GM19463 (cell line): ENCODE measurements around the gene IGLL1.
"Not testable (repeated sequence)": the region's sequence is repeated elsewhere in the genome, so short reads cannot be mapped to it uniquely, and the experiment has no call there.

Experiments used
- ATAC-seq: cut with Tn5 transposase; IDR thresholded peaks from one replicate; pipeline ENCODE4 v1.9.1; 2021; ENCODE audit warnings: mild to moderate bottlenecking, moderate library complexity; ENCODE audit not compliant: unreplicated experiment

Gene IGLL1

DNA sequence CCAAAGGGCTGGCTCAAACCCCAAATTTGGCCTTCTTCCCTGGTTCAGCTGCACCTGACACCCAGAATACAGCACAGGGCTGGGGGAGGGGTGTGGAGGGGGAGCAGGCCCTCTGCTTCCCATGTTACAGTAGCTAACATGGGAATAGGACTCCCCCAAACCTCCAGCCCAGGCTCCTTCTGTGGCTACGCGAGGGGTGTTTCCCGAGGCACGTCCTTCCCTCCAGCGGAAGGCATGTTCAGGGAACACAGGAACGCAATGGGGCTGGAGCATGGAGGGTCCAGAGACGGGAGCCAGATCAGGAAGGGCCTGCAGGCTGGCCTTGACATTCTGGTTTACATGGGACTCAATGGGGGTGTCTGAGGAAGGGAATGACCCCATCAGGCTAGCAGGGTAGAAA lies 11.8 kb upstream of the IGLL1 start:
- no peak for ATAC-seq

- ATAC-seq = no peak
These were observed 11.2 kb upstream of the IGLL1 start for GRCh38 chr22:23591201-23591791.

DNA sequence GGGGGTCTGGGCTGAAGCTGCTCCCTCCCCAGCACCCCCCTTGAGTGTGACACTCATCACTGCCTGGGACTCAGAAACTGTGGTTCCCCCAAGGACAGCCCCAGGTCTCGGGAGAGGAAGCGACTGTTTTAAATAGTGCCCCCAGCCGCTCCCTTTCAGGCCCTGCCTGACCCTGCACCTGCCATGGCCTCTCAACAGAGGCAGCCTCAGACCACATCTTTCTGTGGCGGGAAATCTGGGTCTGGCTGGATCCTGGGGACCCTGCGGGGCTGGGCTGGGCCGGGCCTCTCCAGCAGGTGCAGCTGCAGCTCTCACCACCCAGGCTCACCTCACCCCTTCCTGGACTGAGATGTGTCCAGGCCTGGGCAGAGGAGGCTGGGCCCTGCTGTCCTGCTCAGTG lies 3.7 kb upstream of the IGLL1 start:
- no peak for ATAC-seq

- ATAC-seq = no peak
These were observed 3.1 kb upstream of the IGLL1 start for GRCh38 chr22:23583153-23583552.

DNA sequence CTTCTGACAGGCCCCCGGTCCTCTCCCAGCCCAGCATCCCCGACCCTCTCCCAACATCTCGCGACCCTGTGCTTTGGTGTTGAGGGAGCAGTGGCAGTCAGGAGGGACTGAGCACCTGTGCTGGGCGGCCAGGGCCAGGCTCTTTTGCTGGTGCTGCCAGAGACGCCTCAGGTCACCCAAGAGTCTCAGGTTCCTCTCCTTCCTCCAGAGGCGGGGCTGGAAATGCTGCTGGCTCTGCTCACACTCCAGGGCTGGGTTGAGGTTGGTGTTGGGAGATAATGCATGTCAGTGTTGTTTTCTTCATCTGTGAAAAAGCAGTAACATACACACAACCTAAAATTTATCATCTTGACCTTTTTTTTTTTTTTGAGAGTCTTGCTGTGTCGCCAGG lies 1.2 kb upstream of the IGLL1 start:
- no peak for ATAC-seq

DNA sequence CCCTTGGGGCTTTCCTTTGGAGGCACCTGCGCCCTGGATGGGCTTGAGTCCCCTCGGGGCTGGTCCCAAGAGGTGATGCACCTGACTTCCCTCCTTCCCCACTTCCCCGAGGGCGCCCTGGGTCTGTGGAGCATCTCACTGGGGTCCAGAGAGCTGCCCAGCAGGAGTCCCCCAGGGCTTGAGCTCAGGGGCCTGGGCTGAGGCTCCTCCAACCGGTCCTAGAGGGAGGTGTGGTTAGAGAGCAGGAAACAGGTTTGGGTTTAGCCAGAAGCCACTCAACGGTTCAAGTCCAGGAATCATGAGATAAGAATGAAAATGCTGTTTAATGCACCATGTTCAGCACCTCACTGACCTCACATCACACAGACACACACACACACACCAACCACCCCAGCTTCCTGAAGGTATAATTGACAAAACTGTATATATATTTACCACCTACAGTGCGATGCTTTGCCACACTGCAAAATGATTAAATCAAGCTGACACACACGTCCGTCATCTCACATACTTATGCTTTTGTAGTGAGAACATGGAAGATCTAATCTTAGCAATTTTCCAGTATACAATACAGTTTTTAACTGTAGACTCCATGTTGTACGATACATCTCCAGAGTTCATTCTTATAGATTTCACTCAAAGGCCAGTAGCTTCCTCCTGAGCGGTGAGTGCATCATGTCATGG lies 628 bp upstream of the IGLL1 start:
- no peak for ATAC-seq

GRCh38 chr22:23579280-23579679 lies 810 bp downstream of the IGLL1 start:
- no peak for ATAC-seq

DNA sequence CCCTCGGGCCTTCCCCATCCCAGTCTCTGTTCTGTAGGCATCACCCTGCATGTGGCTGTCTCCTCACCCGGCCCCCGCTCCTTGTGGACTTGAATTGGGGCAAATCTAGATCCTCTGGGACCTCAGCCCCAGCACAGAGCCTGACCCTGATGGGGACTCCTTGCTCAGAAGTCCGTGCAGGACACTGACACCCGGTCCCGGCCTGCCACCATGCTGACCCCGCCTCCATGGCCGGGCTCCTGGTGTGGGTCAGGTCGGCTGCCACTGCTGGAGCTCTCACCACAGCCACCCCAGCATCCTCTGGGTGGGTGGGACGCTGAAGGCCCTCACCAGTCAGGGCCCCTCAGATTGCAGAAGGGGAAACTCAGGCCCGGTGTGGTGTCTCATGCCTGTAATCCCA lies 1.8 kb downstream of the IGLL1 start:
- no peak for ATAC-seq

DNA sequence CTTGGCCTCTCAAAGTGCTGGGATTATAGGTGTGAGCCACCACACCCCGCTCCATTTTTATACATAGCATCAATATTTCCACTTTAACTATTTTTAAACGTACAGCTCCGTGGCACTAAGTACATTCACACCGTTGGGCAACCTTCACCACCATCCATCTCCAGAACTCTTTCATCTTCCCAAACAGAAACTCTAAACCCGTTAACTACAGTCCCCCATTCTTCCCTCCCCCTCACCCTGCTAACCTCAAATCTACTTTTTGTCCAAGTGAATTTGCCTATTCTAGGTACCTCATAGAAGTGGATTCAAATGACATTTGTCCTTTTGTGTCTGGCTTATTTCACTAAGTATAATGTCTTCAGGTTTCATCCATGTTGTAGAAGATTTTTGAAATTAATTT lies 3.4 kb downstream of the IGLL1 start:
- ATAC-seq = no peak

DNA sequence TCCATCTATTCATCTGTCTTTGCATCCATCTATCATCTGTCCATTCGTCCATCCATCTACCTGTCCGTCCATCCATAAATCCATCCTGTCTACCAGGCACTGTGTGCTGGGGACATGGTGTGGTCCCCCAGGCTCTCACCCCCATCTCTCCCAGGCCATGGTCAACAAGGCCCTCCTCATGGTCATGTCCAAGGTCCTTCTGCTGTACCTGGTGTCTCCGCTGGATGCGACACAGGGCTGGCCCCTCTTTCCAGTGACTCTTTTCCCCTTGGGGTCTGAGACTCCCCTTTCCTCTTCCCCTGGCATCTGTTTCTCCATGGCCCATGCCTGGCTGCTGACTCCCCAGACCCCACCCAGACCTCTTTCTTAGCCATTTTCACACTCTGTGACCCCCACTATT lies 4.5 kb downstream of the IGLL1 start:
- ATAC-seq = no peak

- no peak for ATAC-seq
These were observed 5.2 kb downstream of the IGLL1 start for GRCh38 chr22:23574877-23575276.

DNA sequence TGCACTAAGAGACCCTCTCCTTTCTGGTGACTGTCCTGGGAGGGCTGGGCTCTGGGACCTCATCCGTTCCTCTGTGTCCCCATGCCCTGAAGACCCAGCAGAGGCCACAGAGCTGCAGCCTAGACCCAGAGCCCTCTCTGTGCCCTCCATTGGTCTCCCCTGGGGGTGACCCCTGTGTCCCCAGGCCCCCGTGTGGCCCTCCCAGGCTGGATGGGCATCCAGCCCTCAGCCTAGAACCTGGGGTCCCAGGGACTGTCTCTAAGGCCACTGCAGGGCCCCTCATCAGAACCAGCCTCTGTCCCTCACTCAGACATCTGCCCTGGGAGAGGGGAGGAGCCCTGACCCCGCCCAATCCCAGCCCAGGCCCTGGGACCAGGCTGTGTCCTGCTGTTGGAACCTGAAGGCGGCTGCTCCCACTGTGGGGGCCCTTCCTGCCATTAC lies 5.7 kb downstream of the IGLL1 start:
- ATAC-seq = no peak

- not testable (repeated sequence) for ATAC-seq
These were observed 6.3 kb downstream of the IGLL1 start for GRCh38 chr22:23573701-23574235.

DNA sequence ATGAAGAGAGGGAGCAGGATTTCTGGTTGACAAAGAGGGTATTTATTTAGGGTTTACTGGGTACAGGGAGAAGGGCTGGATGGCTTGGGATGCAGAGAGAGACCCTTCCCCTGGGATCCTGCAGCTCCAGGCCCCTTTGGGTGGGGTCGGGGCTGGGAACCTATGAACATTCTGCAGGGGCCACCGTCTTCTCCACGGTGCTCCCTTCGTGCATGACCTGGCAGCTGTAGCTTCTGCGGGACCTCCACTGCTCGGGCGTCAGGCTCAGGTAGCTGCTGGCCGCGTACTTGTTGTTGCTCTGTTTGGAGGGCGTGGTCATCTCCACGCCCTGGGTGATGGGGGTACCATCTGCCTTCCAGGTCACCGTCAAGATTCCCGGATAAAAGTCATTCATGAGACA lies 7.0 kb downstream of the IGLL1 start:
- not testable (repeated sequence) for ATAC-seq

- no peak for ATAC-seq
These were observed 8.6 kb downstream of the IGLL1 start for GRCh38 chr22:23571486-23571885.

DNA sequence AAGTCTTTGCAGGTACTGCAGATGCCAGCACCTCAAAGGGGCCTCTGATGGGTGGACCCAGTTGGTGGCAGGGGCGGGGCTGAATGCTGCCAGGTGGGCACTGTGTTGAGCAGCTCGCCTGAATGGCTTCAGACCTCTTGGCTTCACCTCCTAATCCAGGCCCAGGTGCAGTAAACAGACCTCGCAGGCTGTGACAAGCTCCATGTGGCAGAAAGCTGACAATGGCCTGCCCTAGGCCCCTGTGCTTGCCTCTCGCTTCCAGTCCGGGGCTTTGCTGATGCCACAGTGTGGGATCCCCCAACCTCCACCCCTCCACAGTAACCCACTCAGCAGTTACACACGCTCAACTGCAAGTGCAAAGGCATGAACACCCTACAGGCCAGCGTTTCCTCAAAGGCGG lies 9.4 kb downstream of the IGLL1 start:
- ATAC-seq = no peak

DNA sequence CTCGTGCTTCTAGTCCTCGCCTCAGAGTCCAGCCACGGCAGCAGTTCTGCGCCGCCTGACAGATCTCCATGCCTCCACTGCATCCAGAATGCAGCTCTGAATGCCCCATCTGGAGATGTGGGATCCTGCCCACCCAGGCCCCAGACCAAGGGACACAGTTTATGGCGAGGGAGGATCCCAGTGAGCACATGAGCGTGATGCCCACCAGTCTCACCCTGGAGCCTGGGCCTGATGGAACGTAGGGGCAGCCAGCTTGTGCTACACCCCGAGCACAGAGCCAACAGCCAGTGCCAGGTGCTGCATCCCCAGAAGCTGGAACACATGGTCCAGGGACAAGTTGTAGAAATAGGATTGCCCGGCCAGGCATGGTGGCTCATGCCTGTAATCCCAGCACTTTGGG lies 10.4 kb downstream of the IGLL1 start:
- no peak for ATAC-seq

DNA sequence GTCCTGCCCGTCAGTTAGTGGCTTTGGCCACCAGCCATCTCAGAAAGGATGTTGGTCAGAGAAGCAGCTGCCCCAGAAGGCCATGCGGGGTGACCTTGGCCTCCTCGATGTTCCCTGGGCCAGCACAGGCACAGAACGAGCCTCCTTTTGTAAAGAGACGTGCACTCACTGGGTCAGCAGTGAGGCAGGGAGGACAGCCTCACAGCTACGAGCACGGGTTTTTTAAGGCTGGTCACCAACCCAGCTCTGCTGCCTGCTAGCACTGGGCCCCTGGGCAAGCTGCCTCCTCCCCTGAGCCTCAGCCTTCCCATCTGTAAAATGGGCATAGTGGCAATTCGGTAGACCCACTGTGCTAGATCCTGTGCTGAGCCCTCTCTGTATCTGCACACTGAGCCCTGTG lies 10.8 kb downstream of the IGLL1 start:
- ATAC-seq = no peak

GRCh38 chr22:23566705-23567475 lies 13.2 kb downstream of the IGLL1 start:
- no peak for ATAC-seq

DNA sequence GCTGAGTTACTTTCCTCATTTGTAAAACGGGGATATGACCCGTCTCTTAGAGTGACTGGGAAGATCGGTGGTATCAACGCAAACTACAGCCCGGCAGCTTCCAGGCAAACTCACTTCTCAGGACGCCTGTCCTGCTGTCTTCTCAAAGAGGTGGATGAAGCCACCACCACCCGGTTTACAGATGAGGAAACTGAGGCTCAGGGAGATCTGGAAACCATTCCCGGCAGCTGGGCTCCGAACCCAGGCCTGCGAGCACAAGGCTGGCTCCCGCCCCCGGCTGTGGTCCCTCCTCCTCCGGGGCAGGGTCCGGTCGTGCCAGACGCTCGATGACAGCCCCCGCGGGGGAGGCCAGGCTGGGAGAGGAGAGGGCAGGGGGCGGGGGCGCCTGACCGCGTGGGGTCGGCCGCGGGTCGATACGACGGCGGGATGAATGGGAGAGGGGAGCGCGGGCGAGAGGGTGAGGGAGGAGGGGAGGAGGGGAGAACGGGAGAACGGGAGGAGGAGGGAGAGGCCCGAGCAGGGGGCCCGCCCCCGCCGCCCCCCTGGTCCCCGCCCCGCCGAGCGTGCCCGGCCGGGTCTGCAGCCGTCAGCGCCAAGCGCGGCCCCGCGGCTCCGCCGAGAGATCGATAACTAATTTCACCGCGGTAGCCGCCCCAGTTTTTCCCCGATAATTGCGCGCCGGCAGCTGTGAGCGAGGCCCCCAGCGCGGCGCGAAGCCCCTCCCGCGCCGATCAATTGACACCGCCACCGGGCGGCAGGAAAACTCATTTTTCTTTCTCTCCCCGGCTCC lies 14.0 kb downstream of the IGLL1 start:
- no peak for ATAC-seq

DNA sequence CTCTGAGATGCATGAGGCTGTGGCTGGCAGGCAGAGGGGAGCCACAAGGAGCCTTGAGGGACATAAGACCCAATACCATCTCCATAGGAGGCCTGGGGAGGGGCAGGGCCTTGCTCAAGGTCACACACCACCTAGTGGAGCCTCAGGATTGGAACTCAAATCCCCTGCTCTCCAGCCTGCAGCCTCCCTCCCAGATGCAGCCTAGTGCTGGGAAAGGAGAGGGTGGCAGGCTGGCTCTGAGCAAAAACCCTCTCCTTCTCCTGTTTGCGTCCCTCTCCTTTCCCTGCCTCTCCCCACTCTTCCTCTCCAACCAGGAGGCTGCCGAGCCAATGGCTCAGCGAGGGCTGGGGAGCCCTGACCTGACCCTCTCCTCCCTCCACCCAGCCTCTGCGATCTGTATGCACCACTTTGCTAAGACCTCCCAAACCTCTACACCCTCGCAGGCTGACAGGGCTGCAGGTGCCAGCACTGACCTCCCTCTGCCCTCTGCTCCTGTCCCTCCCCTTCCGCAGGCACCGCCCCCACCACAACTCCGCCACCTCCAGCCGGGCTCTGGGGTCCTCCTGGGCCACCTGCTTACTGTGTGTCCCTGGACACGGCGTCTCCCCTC lies 14.7 kb downstream of the IGLL1 start:
- no peak for ATAC-seq
